ENCODE data around the gene ACACA.

GRCh38 chr17:37089956-37090355, 316.7 kb downstream of the ACACA start:
- TF ChIP-seq POLR2A (IDR thresholded peaks at IDR 0.05; ENCODE audit: low read depth, low read length) (no peak), POLR2AphosphoS5 (IDR thresholded peaks at IDR 0.05; ENCODE audit: low read depth, low read length) (no peak), TAF1 (IDR thresholded peaks at IDR 0.05; ENCODE audit: low read depth, low read length) (no peak), POU2F2 (IDR thresholded peaks at IDR 0.05; ENCODE audit: low read depth, low read length) (0 out of 2 replicates have a peak, but pooled peaks have one; percentile 45), PAX5 (IDR thresholded peaks at IDR 0.05; ENCODE audit: insufficient read depth, low read length, severe bottlenecking) (no peak)

All from GM12891 (cell line).